GM19043 (cell line): ENCODE results near the gene CFAP300.
A peak's percentile ranks its signal among the peaks of the same experiment; 100 is the strongest.

Experiments
- ATAC-seq: cut with Tn5 transposase; IDR thresholded peaks from one replicate; pipeline ENCODE4 v1.9.1; 2021; ENCODE audit warnings: low read depth; ENCODE audit not compliant: unreplicated experiment

CFAP300 gene

DNA sequence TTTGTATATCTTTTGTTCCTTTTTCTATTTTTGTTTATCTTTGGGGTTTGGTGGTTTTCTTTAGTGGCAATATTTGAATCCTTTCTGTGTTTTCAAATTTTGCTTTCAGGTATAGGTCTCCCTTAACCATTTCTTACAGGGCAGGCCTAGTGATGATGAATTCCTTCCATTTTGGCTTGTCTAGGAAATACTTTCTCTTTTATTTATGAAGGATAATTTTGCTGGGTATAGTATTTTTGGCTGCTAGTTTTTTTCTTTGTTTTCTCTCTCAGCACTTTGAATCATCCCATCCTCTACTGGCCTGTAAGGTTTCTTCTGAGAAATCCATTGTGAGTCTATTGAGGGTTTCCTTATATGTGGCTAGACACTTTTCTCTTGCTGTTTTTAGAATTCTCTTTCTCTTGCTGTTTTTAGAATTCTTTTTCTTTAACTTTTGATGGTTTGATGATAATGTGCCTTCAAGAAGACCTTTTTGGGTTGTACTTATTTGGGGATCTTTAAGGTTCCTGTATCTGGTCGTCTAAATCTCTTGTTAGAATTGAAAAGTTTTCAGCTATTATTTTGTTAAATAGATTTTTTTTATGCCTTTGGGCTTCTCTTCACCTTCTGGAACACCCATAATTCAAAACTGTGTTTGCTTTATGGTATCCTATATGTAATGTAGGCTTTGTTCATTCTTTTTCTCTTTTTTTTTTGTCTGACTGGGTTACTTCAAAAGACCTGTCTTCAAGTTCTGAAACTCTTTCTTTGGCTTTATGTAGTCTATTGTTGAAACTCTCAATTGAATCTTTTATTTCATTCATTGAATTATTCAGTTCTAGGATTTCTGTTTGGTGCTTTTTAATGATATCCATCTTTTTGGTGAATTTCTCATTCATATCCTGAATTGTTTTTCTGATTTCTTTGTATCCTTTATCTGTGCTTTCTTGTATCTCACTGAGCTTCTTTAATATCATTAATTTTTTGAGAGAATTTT, 24.5 kb downstream of the CFAP300 start:
- no peak for ATAC-seq

DNA sequence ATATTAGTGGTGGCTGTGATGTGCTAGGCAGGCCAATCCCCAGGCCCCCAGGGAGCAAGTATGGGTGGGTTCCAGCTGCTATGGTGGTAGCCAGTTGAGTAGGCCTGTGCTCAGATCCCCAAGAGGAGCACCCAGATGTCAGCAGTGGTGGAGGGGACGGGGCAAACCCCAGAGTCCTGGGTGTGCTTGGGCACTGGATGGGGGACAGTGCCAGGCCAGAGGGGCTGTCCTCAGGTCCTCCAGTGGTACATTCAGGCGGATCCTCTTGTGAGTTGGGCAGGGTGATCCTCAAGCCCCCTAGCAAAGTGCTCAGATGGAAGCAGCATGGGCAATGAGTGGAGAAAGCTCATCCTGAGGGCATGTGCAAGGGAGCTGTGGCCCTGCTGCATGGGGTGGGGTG, 26.0 kb downstream of the CFAP300 start:
- no peak for ATAC-seq

DNA sequence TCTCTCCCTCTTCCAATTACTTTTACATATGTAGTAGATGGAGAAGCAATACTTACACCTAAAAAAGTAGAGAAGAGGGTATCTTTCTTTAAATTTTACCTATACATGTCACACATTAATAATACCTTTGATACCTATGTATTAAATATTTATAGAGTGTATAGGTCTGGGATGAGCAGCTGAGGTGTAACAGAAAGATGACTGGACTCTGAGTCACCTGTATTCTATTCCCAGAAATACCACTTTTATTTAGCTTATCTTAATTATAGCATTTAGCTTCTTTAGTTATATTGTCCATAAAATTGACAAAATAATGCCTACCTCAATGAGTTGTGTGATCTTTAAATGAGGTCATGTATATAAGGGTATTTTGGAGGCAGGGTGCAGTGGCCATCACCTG, 32.4 kb downstream of the CFAP300 start:
- ATAC-seq = no peak

DNA sequence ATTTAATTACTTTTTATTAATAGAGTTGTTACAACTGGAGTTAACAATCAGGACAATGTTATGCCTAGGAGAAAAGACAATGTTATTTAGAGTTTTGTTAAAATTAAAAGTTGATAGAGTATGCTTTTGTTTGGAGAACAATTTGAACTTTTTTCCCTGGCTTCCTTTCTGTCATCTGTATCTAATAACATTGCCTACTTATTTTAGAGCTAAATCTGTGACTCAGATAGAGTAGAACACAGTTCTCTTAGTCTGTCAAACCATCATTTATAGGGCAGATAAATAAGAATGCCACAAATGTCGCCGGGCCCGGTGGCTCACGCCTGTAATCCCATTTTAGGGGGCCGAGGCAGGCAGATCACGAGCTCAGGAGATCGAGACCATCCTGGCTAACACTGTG, 34.1 kb downstream of the CFAP300 start:
- ATAC-seq = no peak

DNA sequence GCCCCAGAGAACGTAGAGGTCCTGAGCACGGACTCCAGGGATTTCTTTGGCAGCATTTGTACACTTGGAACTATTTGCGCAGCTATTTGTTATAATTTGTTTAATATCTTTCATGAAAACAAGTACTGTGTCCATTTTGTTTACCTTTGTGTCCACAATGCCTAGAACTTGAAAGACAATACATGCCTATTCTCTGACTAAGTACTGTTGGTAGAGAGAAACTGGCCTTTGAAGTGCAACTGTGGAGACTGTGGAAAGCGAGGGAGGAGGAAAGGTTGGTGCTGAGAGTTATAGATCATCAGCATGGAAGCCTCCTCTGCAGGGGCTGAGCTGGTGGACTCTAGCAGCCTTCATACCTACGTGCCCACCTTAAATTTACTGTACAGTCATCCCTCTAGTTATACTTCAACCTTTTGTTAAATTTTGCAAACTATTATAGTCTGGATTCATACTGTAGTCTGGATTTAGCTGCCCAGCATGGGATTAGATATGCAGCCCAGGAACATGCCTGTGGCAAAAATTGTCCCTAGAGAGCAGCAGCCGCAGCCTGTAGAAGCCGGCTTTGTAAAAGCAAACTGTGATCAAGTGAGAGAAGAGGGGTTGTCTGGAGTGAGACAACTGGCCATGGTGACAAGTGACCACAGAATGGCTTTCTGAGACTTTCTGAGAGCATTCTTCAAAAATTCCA, 38.8 kb downstream of the CFAP300 start:
- ATAC-seq = no peak

DNA sequence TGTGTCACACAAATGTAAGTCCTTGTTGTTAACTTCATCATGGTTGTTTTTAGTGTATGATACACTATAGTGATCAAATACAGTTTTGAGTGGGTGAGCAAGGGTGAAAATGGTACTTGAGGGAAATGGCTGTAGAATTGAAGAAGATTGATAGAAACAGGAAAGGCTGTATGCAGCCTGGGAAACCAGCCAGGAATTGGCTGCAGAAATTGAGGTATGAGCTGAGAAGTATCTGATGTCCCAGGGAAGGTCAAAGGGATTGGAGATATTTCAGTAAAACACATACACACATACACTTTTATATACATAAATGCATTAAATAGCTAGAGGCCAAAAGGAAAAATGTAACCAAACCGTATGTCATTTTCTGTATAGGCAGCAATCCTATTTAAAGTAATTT, 49.9 kb downstream of the CFAP300 start:
- ATAC-seq = no peak

DNA sequence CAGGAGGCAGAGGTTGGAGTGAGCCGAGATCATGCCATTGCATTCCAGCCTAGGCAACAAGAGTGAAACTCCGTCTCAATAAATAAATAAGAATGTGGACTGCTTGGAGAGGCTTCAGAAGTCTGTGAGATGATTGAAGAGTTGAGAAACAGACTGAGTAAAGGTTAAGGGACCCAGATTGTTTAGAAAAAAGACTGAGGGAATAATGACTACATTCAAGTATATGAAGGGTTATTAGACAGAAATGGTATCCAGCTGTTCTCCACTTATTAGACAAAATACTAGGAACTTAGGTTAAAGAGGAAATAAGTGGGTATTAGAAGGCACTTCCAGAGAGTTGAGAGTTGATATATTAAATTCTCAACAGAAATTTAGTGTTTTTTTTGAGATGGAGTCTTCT, 52.5 kb downstream of the CFAP300 start:
- no peak for ATAC-seq

DNA sequence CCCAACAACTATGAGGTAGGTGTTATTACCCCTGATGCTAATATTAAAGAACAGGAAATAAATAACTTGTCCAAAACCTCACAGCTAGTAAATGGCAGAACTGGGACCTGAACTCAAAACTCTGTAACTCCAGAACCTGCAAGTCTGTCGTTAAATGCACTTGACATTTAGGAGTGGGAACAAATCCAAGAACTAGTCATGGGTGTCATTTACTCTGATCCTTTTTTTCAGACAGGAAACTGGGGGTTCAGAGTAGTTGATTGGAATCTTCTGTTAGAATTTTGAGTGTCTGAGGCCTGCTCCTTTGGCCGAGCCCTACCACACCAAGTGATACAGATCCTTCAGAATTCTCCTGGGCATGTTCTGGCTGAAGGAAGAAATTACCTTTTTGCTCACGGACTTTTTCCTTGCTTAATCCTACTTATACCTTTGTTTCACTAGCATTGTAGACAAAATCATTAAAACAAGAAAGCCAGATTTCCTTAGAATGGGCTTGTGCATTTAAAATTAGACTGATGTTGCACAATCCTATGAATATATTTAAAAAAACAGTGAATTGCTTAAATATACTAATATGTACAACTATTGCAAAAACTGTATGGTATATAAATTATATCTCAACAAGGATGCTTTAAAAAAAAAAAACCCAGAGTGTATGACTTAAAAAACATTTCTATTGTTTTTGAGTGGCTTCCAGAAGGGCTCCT, 61.6 kb downstream of the CFAP300 start:
- no peak for ATAC-seq

DNA sequence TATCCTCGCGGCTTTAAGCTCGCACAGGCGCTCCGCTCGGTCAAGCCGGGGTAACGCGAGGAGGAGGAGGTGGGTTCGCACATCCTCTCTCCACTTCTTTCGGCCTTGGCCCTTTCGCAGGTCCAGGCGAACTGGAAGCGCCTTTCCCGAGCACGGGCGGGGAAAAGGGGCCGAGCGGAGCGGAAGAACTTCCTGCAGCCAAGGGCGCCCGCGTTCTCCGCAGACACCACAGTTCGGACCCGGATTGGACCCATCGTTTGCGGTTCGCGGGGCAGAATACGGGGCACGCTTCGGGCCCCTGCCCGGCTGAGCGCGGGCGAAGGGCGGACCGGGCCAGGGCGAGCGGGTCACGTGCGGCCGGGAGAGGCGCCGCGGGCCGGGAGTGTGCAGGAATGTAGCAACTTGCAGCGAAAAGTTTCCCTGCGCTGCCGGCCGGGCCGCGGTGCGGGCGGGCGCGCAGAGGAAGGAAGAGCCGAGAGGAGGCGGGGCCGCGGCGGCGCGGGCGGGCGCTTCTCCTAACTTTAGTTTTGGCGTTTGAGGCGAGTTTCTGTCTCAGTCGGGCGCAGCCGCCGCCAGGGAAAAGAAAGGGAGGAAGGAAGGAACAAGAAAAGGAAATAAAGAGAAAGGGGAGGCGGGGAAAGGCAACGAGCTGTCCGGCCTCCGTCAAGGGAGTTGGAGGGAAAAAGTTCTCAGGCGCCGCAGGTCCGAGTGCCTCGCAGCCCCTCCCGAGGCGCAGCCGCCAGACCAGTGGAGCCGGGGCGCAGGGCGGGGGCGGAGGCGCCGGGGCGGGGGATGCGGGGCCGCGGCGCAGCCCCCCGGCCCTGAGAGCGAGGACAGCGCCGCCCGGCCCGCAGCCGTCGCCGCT, 62.9 kb downstream of the CFAP300 start, which contains the start of gene YAP1:
Gene YAP1, plus strand, starts transcription at position 552 of the 865 bp plus-strand sequence. CDS start 402 bp downstream, outside the sequence.
- peak; percentile 81 for ATAC-seq

DNA sequence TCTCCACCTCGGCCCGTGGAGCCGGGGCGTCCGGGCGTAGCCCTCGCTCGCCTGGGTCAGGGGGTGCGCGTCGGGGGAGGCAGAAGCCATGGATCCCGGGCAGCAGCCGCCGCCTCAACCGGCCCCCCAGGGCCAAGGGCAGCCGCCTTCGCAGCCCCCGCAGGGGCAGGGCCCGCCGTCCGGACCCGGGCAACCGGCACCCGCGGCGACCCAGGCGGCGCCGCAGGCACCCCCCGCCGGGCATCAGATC, 63.4 kb downstream of the CFAP300 start:
- peak; percentile 16 for ATAC-seq

DNA sequence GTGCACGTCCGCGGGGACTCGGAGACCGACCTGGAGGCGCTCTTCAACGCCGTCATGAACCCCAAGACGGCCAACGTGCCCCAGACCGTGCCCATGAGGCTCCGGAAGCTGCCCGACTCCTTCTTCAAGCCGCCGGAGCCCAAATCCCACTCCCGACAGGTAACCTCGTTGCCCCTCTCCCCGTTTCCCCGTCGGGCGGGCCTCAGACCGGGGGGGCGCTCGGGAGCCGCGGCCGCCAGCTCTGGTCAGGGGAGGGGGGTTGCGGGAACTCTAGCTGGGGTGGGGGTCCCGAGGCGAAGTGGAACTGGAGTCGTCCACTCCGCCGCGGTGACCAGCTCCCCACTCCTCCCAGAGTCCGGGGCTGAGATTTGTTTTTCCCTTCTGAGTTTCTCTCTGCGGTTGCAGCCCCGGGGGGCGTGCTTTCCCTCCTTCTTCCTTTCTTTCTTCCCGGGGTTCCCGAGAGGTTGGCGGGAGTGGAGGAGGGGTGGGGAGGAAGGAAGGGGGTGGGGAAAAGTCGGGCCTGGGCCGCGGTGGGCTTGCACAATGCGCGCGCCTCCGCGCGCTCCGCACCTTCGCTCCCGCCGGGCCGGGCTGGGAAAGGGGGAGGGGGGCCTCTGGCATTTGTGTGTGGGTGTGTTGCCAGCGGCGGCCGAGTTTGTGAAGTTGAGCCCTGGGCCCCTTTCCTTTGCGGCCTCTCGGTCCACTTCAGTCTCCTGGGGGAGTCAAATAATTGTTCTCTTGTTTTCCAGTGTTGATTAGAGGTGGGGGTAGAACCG, 64.0 kb downstream of the CFAP300 start:
- no peak for ATAC-seq

DNA sequence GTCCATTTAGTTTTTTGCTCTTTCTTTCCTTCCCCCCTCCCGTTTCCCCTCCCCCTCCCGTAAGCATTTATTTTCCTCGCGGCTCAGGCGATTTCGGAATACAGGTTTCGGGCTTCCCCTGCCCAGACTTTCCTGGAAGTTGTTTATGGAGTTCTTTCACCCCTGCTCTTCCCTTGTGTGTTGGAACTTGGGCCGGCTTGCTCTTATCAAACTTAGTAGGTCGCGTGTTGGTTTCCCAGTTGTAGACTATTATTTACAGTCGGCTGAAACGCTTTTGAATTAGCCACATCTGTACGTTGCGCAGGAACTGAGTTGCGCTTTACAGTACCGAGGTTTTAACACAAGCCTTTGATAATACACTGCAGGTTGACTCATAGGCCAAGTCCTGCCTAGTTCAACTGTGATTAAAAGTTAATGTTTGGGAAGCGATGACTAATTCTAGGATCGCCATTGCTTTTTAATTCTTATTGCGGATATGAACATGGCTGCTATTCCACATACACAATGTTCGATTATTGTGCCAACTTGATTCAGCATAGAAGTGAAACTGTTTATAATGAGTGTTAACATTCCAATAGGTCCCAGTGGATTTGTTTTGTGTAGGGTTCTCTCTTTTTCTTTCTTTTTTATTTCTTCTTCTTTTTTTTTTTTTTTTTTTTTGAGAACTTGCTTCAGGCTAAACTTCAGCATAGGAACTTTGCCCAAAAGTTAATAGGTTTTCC, 64.7 kb downstream of the CFAP300 start:
- ATAC-seq = no peak

DNA sequence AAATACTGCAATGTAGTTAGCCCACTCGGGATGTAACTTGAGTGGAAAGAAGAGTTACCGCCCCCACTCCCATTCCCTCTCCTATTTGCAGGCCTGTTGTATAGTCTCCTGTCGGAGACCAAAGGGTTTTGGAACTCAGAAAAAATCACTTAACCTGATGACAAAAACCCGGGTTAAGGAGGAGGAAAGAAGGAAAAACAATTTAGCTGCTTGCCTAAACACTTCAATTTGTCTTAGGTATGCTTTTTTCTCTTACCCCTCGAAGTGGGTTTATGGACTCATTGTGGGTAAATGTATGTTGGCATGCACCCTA, 65.2 kb downstream of the CFAP300 start:
- ATAC-seq = no peak

DNA sequence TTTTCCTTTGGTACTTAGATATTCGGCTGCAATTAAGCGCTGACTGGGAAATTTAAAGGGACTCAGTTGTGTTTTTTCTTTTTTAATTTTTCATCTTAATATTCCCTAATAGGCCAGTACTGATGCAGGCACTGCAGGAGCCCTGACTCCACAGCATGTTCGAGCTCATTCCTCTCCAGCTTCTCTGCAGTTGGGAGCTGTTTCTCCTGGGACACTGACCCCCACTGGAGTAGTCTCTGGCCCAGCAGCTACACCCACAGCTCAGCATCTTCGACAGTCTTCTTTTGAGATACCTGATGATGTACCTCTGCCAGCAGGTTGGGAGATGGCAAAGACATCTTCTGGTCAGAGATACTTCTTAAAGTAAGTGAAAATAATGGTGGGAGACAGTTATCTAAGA, 66.8 kb downstream of the CFAP300 start:
- ATAC-seq = no peak

DNA sequence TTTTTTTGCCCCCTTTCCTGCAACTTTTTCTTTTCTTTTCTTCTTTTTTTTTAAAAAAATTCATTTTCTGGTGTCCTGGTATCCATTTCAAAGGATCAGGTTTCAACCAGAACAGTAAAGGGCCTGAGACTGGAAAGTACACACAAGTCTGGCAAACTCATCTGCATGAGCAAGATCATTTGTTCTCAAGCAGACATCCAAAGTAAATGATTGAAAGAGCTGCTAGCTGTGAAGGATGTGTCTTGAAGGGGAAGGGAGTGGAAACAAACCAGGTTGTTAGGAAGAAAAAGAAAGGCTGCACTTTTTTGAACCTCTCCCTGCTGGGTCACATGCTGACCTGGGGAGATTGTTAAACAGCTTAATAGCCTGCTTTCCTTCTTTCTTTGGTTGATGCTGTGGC, 68.3 kb downstream of the CFAP300 start:
- no peak for ATAC-seq

DNA sequence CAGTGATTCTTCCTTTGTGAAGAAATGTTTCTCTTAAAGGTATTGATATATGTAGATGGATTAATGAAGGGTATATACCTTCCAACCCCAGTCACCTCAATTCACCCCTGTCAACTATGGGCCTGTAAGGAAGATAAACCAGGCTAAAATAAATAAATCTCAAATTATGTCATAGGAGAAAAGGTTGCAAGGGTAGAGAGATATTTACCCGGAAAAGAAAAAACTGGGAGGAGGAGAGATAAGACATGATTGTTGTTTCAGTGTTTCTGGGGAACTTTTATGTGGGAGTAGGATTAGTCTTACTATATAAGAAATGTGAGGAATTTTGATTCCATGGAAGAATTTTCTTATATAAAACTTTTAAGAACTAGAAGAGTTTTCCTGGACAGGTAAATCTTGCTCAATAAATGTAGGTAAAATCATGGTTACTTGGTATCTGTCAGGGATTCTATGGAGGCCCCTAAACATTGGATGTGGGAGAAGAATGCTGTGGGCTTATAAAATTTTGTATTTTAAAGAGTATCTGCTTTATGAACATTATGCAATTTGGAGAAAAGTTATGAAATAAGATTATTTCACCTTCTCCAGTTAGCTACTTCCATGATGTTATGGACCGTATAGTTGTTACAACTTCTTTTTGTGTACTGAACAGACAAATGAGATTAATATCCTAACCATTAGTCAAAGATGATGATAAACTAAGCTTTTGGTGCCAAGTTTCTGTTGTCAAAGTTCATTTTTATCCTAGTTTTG, 69.4 kb downstream of the CFAP300 start:
- ATAC-seq = no peak

DNA sequence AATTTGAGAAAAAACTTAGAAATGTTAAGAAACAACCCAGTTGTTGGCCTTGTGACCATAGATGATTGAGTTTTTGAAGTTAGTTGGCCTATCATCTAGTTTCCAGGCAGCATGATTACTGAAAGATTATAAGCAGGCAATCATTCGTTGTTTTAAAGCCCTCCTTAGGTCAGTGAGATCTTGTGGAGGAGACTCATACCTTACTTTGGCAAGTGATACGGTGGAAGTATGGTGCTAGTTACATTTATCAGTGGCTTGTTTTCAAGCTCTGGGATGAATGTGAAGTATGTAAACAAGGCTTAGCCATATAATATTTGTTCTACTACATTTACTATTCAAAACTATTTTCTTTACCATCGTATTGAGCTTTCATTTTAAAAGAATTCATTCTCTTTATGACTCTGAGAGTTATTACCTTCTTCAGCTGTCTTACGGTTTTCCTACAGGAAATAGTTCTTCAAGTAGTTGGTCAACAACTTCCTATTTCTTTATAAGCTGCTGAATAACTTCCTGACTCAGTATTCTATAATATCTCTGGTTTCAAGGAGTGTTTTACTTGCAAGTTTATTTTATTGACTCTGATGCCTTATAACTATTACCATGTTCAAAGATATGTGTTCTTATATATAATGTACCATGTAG, 70.4 kb downstream of the CFAP300 start:
- no peak for ATAC-seq

DNA sequence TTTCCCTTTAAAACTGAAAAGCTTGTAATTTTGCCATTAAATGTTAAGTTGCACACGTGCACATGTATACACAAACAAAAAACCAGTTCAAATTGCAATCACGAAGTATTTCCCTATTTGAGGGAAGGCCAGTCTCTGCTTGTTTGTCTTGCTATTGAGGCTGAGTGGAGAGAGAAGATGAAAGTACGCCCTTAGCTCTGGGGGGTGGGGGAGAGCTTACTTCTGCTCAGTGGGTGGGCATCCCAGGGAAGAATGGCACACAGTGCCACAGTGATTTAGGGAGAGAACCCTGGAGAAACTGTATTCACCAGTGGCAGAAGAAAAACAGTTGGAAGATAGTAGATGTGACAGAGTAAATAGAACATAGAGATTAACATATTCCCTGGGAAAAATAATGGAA, 71.7 kb downstream of the CFAP300 start:
- no peak for ATAC-seq
